ENCODE data around the gene DFFB.

Gene DFFB

GRCh38 chr1:3898994-3899753 is 41.9 kb downstream of the DFFB start:
- DNase-seq, result no peak

GRCh38 chr1:3899754-3900149 is 42.5 kb downstream of the DFFB start:
- no peak for DNase-seq

- peak; percentile 94 for DNase-seq
Observed at GRCh38 chr1:3900150-3900968, 43.1 kb downstream of the DFFB start, which contains the start of gene C1orf174. C1orf174 (minus strand) TSS chr1:3900272; CDS start chr1:3900186, 86 bp downstream.

GRCh38 chr1:3900969-3901529 is 43.8 kb downstream of the DFFB start:
- peak; percentile 78 for DNase-seq

GRCh38 chr1:3902111-3902511 is 44.8 kb downstream of the DFFB start:
- DNase-seq, result no peak

GRCh38 chr1:3902571-3903091 is 45.4 kb downstream of the DFFB start:
- DNase-seq, result no peak

GRCh38 chr1:3903141-3904005 is 46.1 kb downstream of the DFFB start:
- no peak for DNase-seq

- no peak for DNase-seq
Observed at GRCh38 chr1:3904006-3904842, 46.9 kb downstream of the DFFB start.

- DNase-seq, result no peak
Observed at GRCh38 chr1:3904843-3905185, 47.5 kb downstream of the DFFB start.

GRCh38 chr1:3905266-3905952 is 48.1 kb downstream of the DFFB start:
- no peak for DNase-seq

- DNase-seq, result no peak
Observed at GRCh38 chr1:3905953-3906671, 48.8 kb downstream of the DFFB start.

- DNase-seq, result no peak
Observed at GRCh38 chr1:3906672-3907020, 49.4 kb downstream of the DFFB start.

- DNase-seq, result no peak
Observed at GRCh38 chr1:3907031-3907534, 49.8 kb downstream of the DFFB start.

GRCh38 chr1:3907621-3908165 is 50.4 kb downstream of the DFFB start:
- no peak for DNase-seq

- DNase-seq, result no peak
Observed at GRCh38 chr1:3908886-3909517, 51.7 kb downstream of the DFFB start.

GRCh38 chr1:3909615-3910014 is 52.3 kb downstream of the DFFB start:
- DNase-seq, result no peak

GRCh38 chr1:3910049-3910731 is 52.9 kb downstream of the DFFB start:
- DNase-seq, result no peak

All from activated gamma-delta T cell treated with Interleukin-2 at 50 U/mL for 16 hours (primary cell).